Parathyroid adenoma (tissue), 2 donors: ENCODE data around the gene CMPK1.

ENCODE experiments used
- H2AFZ ChIP-seq: fragments of 300-600 bp; sonication (generic); one replicate; pipeline ENCODE4 v1.7.0; 2017; ENCODE audit warnings: antibody characterized with exemption, mild to moderate bottlenecking
- H3K27ac ChIP-seq: fragments of 300-600 bp; sonication (generic); one replicate; pipeline ENCODE4 v1.7.0; 2017
- H3K27me3 ChIP-seq: fragments of 300-600 bp; sonication (generic); one replicate; pipeline ENCODE4 v1.7.0; 2017; ENCODE audit warnings: low read length; ENCODE audit not compliant: control insufficient read depth, insufficient read depth
- H3K36me3 ChIP-seq: fragments of 300-600 bp; sonication (generic); one replicate; pipeline ENCODE4 v1.7.0; 2017; ENCODE audit warnings: low read length; ENCODE audit not compliant: control insufficient read depth, insufficient read depth
- H3K4me1 ChIP-seq: fragments of 300-600 bp; sonication (generic); one replicate; pipeline ENCODE4 v1.7.0; 2017; ENCODE audit warnings: control low read depth
- H3K4me2 ChIP-seq: fragments of 300-600 bp; sonication (generic); one replicate; pipeline ENCODE4 v1.7.0; 2017; ENCODE audit warnings: low read length
- H3K4me3 ChIP-seq: fragments of 300-600 bp; sonication (generic); one replicate; pipeline ENCODE4 v1.7.0; 2017; ENCODE audit warnings: low read depth, low read length
- H3K79me2 ChIP-seq: fragments of 300-600 bp; sonication (generic); one replicate; pipeline ENCODE4 v1.7.0; 2017; ENCODE audit warnings: control low read depth
- H3K9ac ChIP-seq: fragments of 300-600 bp; sonication (generic); one replicate; pipeline ENCODE4 v1.7.0; 2017; ENCODE audit warnings: mild to moderate bottlenecking
- H3K9me3 ChIP-seq: fragments of 300-600 bp; sonication (generic); one replicate; pipeline ENCODE4 v1.7.0; 2017; ENCODE audit warnings: low read length; ENCODE audit not compliant: control insufficient read depth
- TF ChIP-seq, protein P1 (sequence below): fragments of 300-600 bp; sonication (generic); IDR thresholded peaks from one replicate; pipeline ENCODE4 v1.7.0; 2017; ENCODE audit warnings: antibody characterized with exemption, mild to moderate bottlenecking
- donor health status: primary hyperparathyroidism.

The CMPK1 gene

DNA sequence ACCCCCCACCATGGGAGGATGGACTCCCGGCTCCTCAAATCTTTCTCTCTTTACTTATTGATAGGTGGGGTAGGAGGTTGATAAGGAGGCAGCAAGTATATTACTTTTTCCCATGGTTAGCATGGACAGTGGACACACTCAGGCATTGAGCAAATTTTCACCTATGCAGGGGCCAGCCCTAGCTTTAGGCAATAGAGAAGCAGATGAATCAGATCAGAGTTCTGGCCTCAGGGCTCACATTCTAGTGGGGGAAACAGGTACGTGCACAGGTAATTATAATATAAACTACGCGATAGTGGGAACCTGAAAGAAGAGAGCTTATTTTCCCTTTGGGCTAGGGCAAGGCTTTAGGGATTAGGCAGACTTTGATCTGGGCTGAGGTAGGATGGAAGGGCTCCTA is 69.0 kb downstream of the CMPK1 start:
- Histone ChIP-seq H3K79me2 (no peaks in the 10 kb centered on the region), H3K9ac (no peak overlapping the region), H3K4me2 (no peak overlapping the region), H3K27me3 (no peaks in the 10 kb centered on the region), H3K4me1 (no peaks in the 10 kb centered on the region), H3K36me3 (no peaks in the 10 kb centered on the region), H3K4me3 (no peak overlapping the region), H3K27ac (no peak overlapping the region), H3K9me3 (no peaks in the 10 kb centered on the region), H2AFZ (no peak overlapping the region)
- TF ChIP-seq, protein P1, sequence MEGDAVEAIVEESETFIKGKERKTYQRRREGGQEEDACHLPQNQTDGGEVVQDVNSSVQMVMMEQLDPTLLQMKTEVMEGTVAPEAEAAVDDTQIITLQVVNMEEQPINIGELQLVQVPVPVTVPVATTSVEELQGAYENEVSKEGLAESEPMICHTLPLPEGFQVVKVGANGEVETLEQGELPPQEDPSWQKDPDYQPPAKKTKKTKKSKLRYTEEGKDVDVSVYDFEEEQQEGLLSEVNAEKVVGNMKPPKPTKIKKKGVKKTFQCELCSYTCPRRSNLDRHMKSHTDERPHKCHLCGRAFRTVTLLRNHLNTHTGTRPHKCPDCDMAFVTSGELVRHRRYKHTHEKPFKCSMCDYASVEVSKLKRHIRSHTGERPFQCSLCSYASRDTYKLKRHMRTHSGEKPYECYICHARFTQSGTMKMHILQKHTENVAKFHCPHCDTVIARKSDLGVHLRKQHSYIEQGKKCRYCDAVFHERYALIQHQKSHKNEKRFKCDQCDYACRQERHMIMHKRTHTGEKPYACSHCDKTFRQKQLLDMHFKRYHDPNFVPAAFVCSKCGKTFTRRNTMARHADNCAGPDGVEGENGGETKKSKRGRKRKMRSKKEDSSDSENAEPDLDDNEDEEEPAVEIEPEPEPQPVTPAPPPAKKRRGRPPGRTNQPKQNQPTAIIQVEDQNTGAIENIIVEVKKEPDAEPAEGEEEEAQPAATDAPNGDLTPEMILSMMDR = no peak

DNA sequence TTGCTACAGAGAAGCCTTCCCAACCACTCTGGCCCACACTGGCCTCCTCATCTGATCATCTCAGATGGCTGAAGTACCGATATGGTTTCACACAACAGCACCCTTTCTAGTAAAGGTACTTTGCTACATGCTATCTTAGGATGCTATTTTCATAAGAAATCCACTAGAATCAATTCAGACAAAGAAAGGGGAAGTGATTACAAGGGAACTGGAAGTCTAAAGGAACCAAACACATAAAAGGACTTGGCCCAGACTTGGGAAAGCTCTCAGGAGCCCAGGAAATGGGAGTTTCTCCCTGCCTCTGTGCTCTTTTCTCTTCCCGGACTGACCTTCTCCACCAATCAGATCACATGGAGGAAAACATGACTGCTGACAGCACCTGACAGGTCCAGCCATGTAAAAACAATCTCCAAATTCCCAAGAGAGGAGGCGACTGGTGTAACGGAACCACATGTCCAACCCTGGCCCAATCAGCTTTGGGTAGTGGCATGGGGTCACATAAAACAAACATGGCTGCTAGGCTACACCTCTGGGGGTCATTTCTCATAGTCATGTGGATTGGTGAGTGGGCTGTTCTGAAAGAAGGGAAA is 69.8 kb downstream of the CMPK1 start:
- Histone ChIP-seq H3K4me3 (no peak overlapping the region), H3K27me3 (no peaks in the 10 kb centered on the region), H3K9ac (no peak overlapping the region), H3K27ac (no peak overlapping the region), H3K4me2 (no peak overlapping the region), H3K79me2 (no peaks in the 10 kb centered on the region), H3K36me3 (no peaks in the 10 kb centered on the region), H2AFZ (no peak overlapping the region), H3K4me1 (no peaks in the 10 kb centered on the region), H3K9me3 (no peaks in the 10 kb centered on the region)
- TF ChIP-seq, protein P1 = no peak

DNA sequence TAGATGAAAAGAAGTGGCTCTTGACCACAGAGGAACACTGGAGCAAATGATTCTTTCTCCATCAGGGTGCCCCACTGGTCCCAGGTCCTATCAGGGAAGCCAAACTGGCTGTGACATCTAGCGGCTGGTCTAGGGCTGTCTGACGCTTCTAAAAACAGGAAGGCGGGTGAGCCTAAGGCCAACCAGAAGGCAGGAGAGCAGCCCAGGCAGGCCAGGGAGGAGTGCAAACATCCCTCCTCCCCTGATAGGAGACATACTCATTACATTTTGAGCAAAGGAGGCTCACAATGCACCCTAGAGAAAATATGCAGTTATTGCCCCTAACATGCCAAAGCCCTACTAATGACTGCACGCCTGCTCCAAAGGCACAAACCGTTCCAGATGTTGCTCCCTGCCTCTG is 72.1 kb downstream of the CMPK1 start:
- H3K4me1 ChIP-seq = peaks cover 10% of the 10 kb centered on the region
- H3K4me3 ChIP-seq = no peak overlapping the region
- no peaks in the 10 kb centered on the region for H3K9me3 ChIP-seq
- no peak overlapping the region for H2AFZ ChIP-seq
- H3K4me2 ChIP-seq = no peak overlapping the region
- no peaks in the 10 kb centered on the region for H3K27me3 ChIP-seq
- no peak overlapping the region for H3K9ac ChIP-seq
- no peak overlapping the region for H3K27ac ChIP-seq
- TF ChIP-seq, protein P1 = no peak
- no peaks in the 10 kb centered on the region for H3K36me3 ChIP-seq
- no peaks in the 10 kb centered on the region for H3K79me2 ChIP-seq

DNA sequence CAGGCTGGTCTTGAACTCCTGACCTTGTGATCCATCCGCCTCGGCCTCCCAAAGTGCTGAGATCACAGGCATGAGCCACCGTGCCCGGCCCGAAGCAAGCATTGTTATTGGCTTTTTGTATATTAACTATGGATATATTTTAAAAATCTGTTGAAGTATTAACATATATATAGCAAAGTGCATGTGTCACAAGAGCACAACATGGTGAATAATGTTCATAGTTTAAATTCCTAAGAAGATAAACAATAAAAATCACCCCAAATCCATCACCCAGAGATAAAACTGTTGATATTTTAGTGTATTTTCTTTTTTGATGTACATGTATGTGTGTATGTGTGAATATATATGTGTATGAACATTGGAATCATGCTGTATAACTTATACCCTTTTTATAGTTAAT is 73.4 kb downstream of the CMPK1 start:
- Histone ChIP-seq H3K9me3 (no peaks in the 10 kb centered on the region), H3K9ac (no peak overlapping the region), H3K27me3 (no peaks in the 10 kb centered on the region), H3K4me3 (no peak overlapping the region), H3K79me2 (no peaks in the 10 kb centered on the region), H3K4me2 (no peak overlapping the region), H3K4me1 (peaks cover 10% of the 10 kb centered on the region), H2AFZ (no peak overlapping the region), H3K27ac (no peak overlapping the region), H3K36me3 (no peaks in the 10 kb centered on the region)
- TF ChIP-seq, protein P1 = no peak

DNA sequence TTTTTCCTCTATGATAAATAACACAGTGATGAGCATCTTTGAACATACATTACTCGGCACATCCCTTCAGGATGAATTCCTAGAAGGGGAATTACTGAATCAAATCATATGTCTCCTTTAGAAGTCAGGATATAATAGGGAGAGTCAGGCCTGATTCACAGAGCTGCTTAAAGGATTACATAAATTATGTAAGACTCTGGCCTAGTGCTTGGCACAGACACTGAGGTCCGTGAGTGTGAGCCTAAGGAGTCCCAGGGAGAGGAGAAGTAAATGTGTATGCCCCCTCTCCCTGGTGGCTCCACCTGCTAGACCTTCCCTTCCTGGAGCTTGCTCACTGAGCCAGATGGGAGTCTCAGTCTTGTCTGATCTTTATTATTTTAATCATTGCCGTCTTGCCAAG is 73.9 kb downstream of the CMPK1 start:
- Histone ChIP-seq H3K4me3 (no peak overlapping the region), H3K27me3 (no peaks in the 10 kb centered on the region), H3K9me3 (no peaks in the 10 kb centered on the region), H3K27ac (no peak overlapping the region), H3K9ac (no peak overlapping the region), H3K4me1 (peaks cover 10% of the 10 kb centered on the region), H3K36me3 (no peaks in the 10 kb centered on the region), H2AFZ (no peak overlapping the region), H3K4me2 (no peak overlapping the region), H3K79me2 (no peaks in the 10 kb centered on the region)
- TF ChIP-seq, protein P1 = no peak
